K562 (cell line): ENCODE data around the gene LGI4. TPM values are rescaled to one million over a fixed set of nuclear protein-coding genes. Genes with fewer than 3 reads are reported as not detected.
A peak's percentile ranks its signal among the peaks of the same experiment; 100 is the strongest.

Experiments
- ATF7 ChIP-seq: fragments of 450-650 bp; IDR thresholded peaks from 2 replicates; pipeline ENCODE4 v1.7.1; 2014; ENCODE audit warnings: mild to moderate bottlenecking, moderate library complexity
- CAMTA2 ChIP-seq: fragments of 250-450 bp; sonication (Bioruptor Pico); conservative IDR thresholded peaks from 2 replicates; pipeline ENCODE4 v1.5.1; 2022
- CREB1 ChIP-seq, 2 experiments: sonication (generic) in 1 of 2; formaldehyde crosslinking in 1 of 2; IDR thresholded peaks; 2 replicates each; pipeline versions ENCODE4 v1.6.1 to v1.8.0; 2012 to 2022; ENCODE audit warnings: inconsistent platforms in 1 of 2, mild to moderate bottlenecking in 1 of 2, missing genetic modification reagents in 1 of 2, moderate library complexity in 1 of 2
- DMBX1 ChIP-seq: fragments of 250-450 bp; sonication (Bioruptor Pico); IDR thresholded peaks from 2 replicates; pipeline ENCODE4 v1.8.0; 2022; ENCODE audit warnings: inconsistent platforms, mild to moderate bottlenecking, moderate library complexity, borderline replicate concordance
- GTF2F1 ChIP-seq: IDR thresholded peaks from 2 replicates; pipeline ENCODE4 v1.6.1; 2011; ENCODE audit warnings: low read depth, low read length, improper control_type of control experiment
- KLF1 ChIP-seq: fragments of 450-650 bp; IDR thresholded peaks from 2 replicates; pipeline ENCODE4 v1.6.1; 2016; ENCODE audit warnings: missing genetic modification characterization, missing compliant biosample characterization
- NELFE ChIP-seq: IDR thresholded peaks from 2 replicates; pipeline ENCODE4 v1.6.1; 2011; ENCODE audit warnings: mild to moderate bottlenecking; ENCODE audit not compliant: insufficient read depth, insufficient read length
- NFXL1 ChIP-seq: fragments of 450-650 bp; formaldehyde crosslinking; IDR thresholded peaks from 2 replicates; pipeline ENCODE4 v1.4.0; 2021; ENCODE audit warnings: mild to moderate bottlenecking
- RB1 ChIP-seq: fragments of 450-650 bp; IDR thresholded peaks from 2 replicates; pipeline ENCODE4 v1.6.1; 2017; ENCODE audit warnings: low read depth, mild to moderate bottlenecking
- TAF1 ChIP-seq: IDR thresholded peaks from 2 replicates; pipeline ENCODE4 v1.6.1; 2011; ENCODE audit warnings: mild to moderate bottlenecking, low read length, moderate library complexity; ENCODE audit not compliant: insufficient read depth, control insufficient read depth, severe bottlenecking; ENCODE audit errors: extremely low read depth
- TAF7 ChIP-seq: fragments of 450-650 bp; IDR thresholded peaks from 2 replicates; pipeline ENCODE4 v1.6.1; 2016; ENCODE audit warnings: missing genetic modification characterization, missing compliant biosample characterization
- TAL1 ChIP-seq: fragments of 450-650 bp; IDR thresholded peaks from 2 replicates; pipeline ENCODE4 v1.6.1; 2016; ENCODE audit warnings: mild to moderate bottlenecking
- TBP ChIP-seq: optimal IDR thresholded peaks from 2 replicates; pipeline ENCODE3; 2011; ENCODE audit warnings: low read depth, low read length, improper control_type of control experiment
- ZEB2 ChIP-seq: fragments of 450-650 bp; IDR thresholded peaks from 2 replicates; pipeline ENCODE4 v1.6.1; 2016
- ZNF584 ChIP-seq: fragments of 200-800 bp; sonication (Bioruptor generic); IDR thresholded peaks from 2 replicates; pipeline ENCODE4 v1.6.1; 2016; ENCODE audit warnings: low read depth, mild to moderate bottlenecking, missing genetic modification characterization, missing compliant biosample characterization
- polyA plus RNA-seq, 8 experiments: library from polyadenylated mRNA; depleted of rRNA in 4 of 8; stranded (reverse) in 5 of 8; unstranded in 3 of 8; fragments of >200 nt; fragmentation: Nextera tagmentation in 2 of 8; fragmentation: Illumina TruSeq in 1 of 8; extraction: Ambion mirVana in 2 of 8; extraction: Trizol in 1 of 8; gene quantifications; 2 replicates each; pipeline versions ENCODE4 v1.2.1 to v1.2.3, GENCODE V29; 2011 to 2014; ENCODE audit warnings: inconsistent platforms in 1 of 8, missing spikeins in 1 of 8
- total RNA-seq, 7 experiments: library from RNA; depleted of rRNA in 6 of 7; stranded (reverse); fragments of >200 nt in 6 of 7; fragmentation: Illumina TruSeq in 2 of 7; extraction: Trizol in 2 of 7; gene quantifications; 2 replicates each; pipeline versions ENCODE4 v1.2.1 to v1.2.3, GENCODE V29; 2011 to 2021; ENCODE audit warnings: low replicate concordance in 1 of 7
- TF ChIP-seq, protein P1 (sequence below): sonication (generic); formaldehyde crosslinking; IDR thresholded peaks from 2 replicates; pipeline ENCODE4 v1.8.0; 2022; ENCODE audit warnings: mild to moderate bottlenecking, missing genetic modification reagents
- TF ChIP-seq, protein P2 (sequence below): fragments of 200-800 bp; sonication (Bioruptor generic); IDR thresholded peaks from 2 replicates; pipeline ENCODE4 v1.6.1; 2016; ENCODE audit warnings: missing genetic modification characterization, missing compliant biosample characterization
- TF ChIP-seq, protein P3 (sequence below): fragments of 450-650 bp; IDR thresholded peaks from 2 replicates; pipeline ENCODE4 v1.6.1; 2016; ENCODE audit warnings: antibody characterized with exemption

The LGI4 gene
- total and polyA plus RNA-seq, 9 of the 15 experiments (the other 6 are each of a cell fraction or from before 2014, with no cell fraction given): 0.14 to 0.30 (median 0.24) TPM; not detected in 4

DNA sequence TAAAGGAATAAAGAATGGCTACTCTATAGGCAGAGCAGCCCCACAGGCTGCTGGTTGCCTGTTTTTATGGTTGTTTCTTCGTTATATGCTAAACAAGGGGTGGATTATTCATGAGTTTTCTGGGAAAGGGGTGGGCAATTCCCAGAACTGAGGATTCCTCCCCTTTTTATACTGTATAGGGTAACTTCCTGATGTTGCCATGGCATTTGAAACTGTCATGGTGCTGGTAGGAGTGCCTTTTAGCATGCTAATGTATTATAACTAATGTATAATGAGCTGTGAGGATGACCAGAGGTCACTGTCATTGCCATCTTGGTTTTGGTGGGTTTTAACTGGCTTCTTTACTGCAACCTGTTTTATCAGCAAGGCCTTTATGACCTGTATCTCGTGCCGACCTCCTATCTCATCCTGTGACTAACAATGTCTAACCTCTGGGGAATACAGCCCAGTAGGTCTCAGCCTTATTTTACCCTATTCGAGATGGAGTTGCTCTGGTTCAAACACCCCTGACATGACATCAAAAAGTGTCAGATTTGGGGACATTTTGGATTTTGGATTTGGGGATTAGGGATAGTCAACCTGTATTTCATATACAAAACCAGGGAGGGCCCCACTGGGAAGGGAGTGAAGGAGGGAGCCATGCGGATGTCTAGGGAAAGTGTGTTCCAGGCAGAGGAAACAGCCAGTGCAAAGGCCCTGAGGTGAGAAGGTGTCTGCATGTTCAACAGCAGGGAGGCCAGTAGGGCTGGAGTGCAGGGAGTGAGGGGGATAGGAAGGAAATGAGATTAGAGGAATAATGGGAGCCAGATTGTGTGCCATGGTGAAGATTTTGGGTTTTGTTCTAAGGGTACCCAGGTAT lies 30.6 kb upstream of the LGI4 start (continued):
- TF ChIP-seq, protein P1, sequence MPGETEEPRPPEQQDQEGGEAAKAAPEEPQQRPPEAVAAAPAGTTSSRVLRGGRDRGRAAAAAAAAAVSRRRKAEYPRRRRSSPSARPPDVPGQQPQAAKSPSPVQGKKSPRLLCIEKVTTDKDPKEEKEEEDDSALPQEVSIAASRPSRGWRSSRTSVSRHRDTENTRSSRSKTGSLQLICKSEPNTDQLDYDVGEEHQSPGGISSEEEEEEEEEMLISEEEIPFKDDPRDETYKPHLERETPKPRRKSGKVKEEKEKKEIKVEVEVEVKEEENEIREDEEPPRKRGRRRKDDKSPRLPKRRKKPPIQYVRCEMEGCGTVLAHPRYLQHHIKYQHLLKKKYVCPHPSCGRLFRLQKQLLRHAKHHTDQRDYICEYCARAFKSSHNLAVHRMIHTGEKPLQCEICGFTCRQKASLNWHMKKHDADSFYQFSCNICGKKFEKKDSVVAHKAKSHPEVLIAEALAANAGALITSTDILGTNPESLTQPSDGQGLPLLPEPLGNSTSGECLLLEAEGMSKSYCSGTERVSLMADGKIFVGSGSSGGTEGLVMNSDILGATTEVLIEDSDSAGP (CRISPR knock-in tag): no peak
- TF ChIP-seq DMBX1 (CRISPR knock-in tag) (peak; percentile 99), CAMTA2 (CRISPR knock-in tag) (0 out of 2 replicates have a peak, but pooled peaks have one; percentile 47), KLF1 (no peak), RB1 (no peak), TAF7 (tag) (peak; percentile 54), TBP (no peak), TAL1 (no peak), ATF7 (no peak; the same call in 1 of the 2 replicates), CREB1 (IDR thresholded peaks at IDR 0.05) (no peak), CREB1 (CRISPR knock-in tag; IDR thresholded peaks at IDR 0.05) (no peak), NFXL1 (CRISPR knock-in tag) (no peak), NELFE (no peak), ZEB2 (no peak), ZNF584 (CRISPR knock-in tag) (peak; percentile 81; the same call in 1 of the 2 replicates), TAF1 (no peak), GTF2F1 (no peak)
- TF ChIP-seq, protein P2, sequence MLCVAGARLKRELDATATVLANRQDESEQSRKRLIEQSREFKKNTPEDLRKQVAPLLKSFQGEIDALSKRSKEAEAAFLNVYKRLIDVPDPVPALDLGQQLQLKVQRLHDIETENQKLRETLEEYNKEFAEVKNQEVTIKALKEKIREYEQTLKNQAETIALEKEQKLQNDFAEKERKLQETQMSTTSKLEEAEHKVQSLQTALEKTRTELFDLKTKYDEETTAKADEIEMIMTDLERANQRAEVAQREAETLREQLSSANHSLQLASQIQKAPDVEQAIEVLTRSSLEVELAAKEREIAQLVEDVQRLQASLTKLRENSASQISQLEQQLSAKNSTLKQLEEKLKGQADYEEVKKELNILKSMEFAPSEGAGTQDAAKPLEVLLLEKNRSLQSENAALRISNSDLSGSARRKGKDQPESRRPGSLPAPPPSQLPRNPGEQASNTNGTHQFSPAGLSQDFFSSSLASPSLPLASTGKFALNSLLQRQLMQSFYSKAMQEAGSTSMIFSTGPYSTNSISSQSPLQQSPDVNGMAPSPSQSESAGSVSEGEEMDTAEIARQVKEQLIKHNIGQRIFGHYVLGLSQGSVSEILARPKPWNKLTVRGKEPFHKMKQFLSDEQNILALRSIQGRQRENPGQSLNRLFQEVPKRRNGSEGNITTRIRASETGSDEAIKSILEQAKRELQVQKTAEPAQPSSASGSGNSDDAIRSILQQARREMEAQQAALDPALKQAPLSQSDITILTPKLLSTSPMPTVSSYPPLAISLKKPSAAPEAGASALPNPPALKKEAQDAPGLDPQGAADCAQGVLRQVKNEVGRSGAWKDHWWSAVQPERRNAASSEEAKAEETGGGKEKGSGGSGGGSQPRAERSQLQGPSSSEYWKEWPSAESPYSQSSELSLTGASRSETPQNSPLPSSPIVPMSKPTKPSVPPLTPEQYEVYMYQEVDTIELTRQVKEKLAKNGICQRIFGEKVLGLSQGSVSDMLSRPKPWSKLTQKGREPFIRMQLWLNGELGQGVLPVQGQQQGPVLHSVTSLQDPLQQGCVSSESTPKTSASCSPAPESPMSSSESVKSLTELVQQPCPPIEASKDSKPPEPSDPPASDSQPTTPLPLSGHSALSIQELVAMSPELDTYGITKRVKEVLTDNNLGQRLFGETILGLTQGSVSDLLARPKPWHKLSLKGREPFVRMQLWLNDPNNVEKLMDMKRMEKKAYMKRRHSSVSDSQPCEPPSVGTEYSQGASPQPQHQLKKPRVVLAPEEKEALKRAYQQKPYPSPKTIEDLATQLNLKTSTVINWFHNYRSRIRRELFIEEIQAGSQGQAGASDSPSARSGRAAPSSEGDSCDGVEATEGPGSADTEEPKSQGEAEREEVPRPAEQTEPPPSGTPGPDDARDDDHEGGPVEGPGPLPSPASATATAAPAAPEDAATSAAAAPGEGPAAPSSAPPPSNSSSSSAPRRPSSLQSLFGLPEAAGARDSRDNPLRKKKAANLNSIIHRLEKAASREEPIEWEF (CRISPR knock-in tag): peak; percentile 86; the same call in 1 of the 2 replicates
- TF ChIP-seq, protein P3, sequence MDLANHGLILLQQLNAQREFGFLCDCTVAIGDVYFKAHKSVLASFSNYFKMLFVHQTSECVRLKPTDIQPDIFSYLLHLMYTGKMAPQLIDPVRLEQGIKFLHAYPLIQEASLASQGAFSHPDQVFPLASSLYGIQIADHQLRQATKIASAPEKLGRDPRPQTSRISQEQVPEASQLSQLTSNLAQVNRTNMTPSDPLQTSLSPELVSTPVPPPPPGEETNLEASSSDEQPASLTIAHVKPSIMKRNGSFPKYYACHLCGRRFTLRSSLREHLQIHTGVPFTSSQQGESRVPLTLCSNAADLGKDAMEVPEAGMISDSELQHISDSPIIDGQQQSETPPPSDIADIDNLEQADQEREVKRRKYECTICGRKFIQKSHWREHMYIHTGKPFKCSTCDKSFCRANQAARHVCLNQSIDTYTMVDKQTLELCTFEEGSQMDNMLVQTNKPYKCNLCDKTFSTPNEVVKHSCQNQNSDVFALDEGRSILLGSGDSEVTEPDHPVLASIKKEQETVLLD: peak; percentile 38; the same call in 1 of the 2 replicates
